ENCODE measurements around the gene SH2D5. TPM values are rescaled to one million over a fixed set of nuclear protein-coding genes. Genes with fewer than 3 reads are reported as not detected.

Gene SH2D5
- total and polyA plus RNA-seq, 4 donors = 0.37 to 0.93 (median 0.52) TPM; not detected in 1

DNA sequence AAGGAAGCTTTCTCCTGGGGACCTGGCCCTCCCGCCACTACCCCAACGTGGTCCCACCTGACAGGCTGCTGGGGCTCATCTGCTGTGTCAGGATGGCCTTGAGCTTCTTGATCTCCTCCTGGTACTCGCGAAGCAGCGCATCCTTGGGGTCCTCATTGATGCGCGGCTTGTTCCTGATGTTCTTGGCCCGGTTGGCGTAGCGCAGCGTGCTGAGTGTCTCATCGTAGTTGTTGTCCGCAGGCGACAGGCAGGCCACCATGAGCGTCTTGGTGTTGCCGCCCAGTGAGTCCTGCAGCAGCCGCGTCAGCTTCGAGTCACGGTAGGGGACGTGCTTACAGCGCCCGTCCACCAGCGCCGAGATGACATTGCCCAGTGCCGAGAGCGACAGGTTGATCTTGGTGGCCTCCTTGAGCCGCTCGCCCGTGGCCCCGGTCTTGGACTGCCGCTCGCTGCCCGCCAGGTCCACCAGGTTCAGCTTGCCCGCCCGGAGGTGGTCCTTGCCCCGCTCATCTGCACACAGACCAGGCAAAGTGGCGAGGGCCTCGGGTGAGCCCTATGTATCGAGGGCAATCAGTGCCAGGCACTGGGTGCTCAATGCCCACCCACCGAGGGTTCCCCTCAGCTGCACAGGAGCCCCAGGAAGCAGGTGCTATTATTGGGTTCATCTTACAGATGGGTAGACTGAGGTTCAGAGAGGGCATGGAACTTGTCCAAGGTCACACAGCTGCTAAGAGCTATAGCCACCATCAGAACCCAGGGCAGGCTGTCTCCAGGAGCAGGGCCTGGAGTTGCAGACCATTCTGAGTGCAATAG is 27.9 kb downstream of the SH2D5 start:
- H3K9me3 ChIP-seq (ENCODE audit: control insufficient read depth in 4 of 4, insufficient read depth in 3 of 4, low read length in 3 of 4) = no peaks in the 10 kb centered on the region
- H3K9ac ChIP-seq (ENCODE audit: insufficient read depth in 1 of 2, low read length in 2 of 2) = no peak overlapping the region
- no peak for DNase-seq
- no peaks in the 10 kb centered on the region for H3K4me1 ChIP-seq (ENCODE audit: control insufficient read depth in 5 of 5, insufficient read depth in 5 of 5, low read length in 5 of 5)
- ATAC-seq (ENCODE audit: insufficient read depth, low FRiP score) = no peak
- no peak overlapping the region for H3K27ac ChIP-seq (ENCODE audit: low read depth in 1 of 2, low read length in 1 of 2)
- 96 to 97% methylated on average over 41 of the region's 41 CpGs for WGBS, 2 donors
- no peaks in the 10 kb centered on the region for H3K27me3 ChIP-seq (ENCODE audit: control insufficient read depth in 3 of 3, insufficient read depth in 3 of 3, low read length in 2 of 3)
- H3K36me3 ChIP-seq (ENCODE audit: control insufficient read depth in 4 of 4, insufficient read depth in 4 of 4, low read length in 4 of 4) = no peaks in the 10 kb centered on the region
- TF ChIP-seq, protein P1, sequence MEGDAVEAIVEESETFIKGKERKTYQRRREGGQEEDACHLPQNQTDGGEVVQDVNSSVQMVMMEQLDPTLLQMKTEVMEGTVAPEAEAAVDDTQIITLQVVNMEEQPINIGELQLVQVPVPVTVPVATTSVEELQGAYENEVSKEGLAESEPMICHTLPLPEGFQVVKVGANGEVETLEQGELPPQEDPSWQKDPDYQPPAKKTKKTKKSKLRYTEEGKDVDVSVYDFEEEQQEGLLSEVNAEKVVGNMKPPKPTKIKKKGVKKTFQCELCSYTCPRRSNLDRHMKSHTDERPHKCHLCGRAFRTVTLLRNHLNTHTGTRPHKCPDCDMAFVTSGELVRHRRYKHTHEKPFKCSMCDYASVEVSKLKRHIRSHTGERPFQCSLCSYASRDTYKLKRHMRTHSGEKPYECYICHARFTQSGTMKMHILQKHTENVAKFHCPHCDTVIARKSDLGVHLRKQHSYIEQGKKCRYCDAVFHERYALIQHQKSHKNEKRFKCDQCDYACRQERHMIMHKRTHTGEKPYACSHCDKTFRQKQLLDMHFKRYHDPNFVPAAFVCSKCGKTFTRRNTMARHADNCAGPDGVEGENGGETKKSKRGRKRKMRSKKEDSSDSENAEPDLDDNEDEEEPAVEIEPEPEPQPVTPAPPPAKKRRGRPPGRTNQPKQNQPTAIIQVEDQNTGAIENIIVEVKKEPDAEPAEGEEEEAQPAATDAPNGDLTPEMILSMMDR (IDR thresholded peaks at IDR 0.05; ENCODE audit: control extremely low read depth, extremely low read depth) = no peak
- H3K4me3 ChIP-seq = no peak overlapping the region

DNA sequence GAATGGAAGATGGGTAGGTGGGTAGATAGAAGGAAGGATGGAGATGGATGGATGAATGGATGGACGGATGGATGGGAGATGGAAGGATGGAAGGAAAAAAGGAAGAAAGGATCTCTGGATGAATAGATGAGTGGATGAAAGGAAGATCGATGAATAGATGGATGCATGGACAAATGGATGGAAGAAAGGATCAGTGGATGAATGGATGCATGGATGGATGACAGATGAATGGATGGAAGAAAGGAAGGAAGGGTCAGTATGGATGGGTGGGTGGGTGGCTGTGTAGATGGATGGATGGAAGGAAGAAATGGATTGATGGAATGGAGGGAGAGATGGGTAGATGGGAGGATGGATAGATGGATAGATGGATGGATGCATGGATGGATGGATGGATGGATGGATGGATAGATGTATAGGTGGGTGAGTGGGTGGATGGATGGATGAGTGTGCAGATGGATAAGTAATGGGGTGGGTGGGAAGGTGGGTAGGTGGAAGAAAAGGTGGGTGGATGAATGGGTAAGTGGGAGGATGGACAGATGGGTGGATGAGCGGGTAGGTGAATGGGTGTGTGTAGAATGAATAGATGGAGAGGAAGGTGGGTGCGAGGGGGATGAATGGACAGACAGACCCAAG is 29.3 kb downstream of the SH2D5 start:
- TF ChIP-seq, protein P1 (IDR thresholded peaks at IDR 0.05; ENCODE audit: control extremely low read depth, extremely low read depth) = no peak
- H3K4me3 ChIP-seq = no peak overlapping the region
- H3K27me3 ChIP-seq (ENCODE audit: control insufficient read depth in 3 of 3, insufficient read depth in 3 of 3, low read length in 2 of 3) = no peaks in the 10 kb centered on the region
- no peaks in the 10 kb centered on the region for H3K4me1 ChIP-seq (ENCODE audit: control insufficient read depth in 5 of 5, insufficient read depth in 5 of 5, low read length in 5 of 5)
- WGBS, 2 donors = 85 to 96% methylated on average over 4 of the region's 4 CpGs
- ATAC-seq (ENCODE audit: insufficient read depth, low FRiP score) (no peak), DNase-seq (no peak)
- H3K9me3 ChIP-seq (ENCODE audit: control insufficient read depth in 4 of 4, insufficient read depth in 3 of 4, low read length in 3 of 4) = no peaks in the 10 kb centered on the region
- no peaks in the 10 kb centered on the region for H3K36me3 ChIP-seq (ENCODE audit: control insufficient read depth in 4 of 4, insufficient read depth in 4 of 4, low read length in 4 of 4)
- H3K9ac ChIP-seq (ENCODE audit: insufficient read depth in 1 of 2, low read length in 2 of 2) = no peak overlapping the region
- H3K27ac ChIP-seq (ENCODE audit: low read depth in 1 of 2, low read length in 1 of 2) = no peak overlapping the region

DNA sequence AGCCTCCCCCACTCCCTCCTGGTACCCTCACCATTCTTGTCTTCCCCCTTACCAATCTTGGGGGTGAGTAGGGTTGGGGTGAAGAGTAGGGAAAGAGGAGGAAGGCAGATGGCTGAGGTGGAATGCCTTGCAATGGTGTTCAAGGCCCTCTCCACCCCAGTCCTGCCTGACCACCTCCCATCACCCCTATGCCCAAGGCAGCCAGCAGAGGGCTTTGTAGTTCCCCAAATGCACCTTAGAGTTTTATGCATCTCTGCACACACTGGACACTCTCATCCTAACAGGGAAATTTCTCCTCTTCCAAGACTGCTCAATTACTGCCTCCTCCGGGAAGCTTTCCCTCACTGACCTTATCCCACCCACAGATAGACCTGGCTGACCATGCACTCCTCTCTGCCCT is 30.1 kb downstream of the SH2D5 start:
- Histone ChIP-seq H3K9ac (ENCODE audit: insufficient read depth in 1 of 2, low read length in 2 of 2) (no peak overlapping the region), H3K4me1 (ENCODE audit: control insufficient read depth in 5 of 5, insufficient read depth in 5 of 5, low read length in 5 of 5) (no peaks in the 10 kb centered on the region), H3K36me3 (ENCODE audit: control insufficient read depth in 4 of 4, insufficient read depth in 4 of 4, low read length in 4 of 4) (no peaks in the 10 kb centered on the region), H3K4me3 (no peak overlapping the region), H3K27me3 (ENCODE audit: control insufficient read depth in 3 of 3, insufficient read depth in 3 of 3, low read length in 2 of 3) (no peaks in the 10 kb centered on the region), H3K9me3 (ENCODE audit: control insufficient read depth in 4 of 4, insufficient read depth in 3 of 4, low read length in 3 of 4) (no peaks in the 10 kb centered on the region), H3K27ac (ENCODE audit: low read depth in 1 of 2, low read length in 1 of 2) (no peak overlapping the region)
- no peak for ATAC-seq (ENCODE audit: insufficient read depth, low FRiP score)
- DNase-seq = no peak
- whole genome bisulfite sequencing, 2 donors = 85 to 96% methylated on average over 1 of the region's 1 CpG
- TF ChIP-seq, protein P1 (IDR thresholded peaks at IDR 0.05; ENCODE audit: control extremely low read depth, extremely low read depth) = no peak
